Measurements from ENCODE around the gene SNX6.
"Not testable (repeated sequence)": the region's sequence is repeated elsewhere in the genome, so short reads cannot be mapped to it uniquely, and the experiment has no call there.

Gene SNX6

GRCh38 chr14:34520304-34520970 lies 109.5 kb downstream of the SNX6 start:
- DNase-seq = not testable (repeated sequence)

Data from NCI-H1105 treated with DMSO at 0.1 percent for 48 hours (cell line).